Fibroblast of skin of right quadriceps (primary cell): ENCODE measurements around the gene ST3GAL3.
A peak's percentile ranks its signal among the peaks of the same experiment; 100 is the strongest.

ENCODE experiments used
- DNase-seq: peaks from one replicate; pipeline ENCODE4 v3.0.0-alpha.2; 2013

The ST3GAL3 gene

DNA sequence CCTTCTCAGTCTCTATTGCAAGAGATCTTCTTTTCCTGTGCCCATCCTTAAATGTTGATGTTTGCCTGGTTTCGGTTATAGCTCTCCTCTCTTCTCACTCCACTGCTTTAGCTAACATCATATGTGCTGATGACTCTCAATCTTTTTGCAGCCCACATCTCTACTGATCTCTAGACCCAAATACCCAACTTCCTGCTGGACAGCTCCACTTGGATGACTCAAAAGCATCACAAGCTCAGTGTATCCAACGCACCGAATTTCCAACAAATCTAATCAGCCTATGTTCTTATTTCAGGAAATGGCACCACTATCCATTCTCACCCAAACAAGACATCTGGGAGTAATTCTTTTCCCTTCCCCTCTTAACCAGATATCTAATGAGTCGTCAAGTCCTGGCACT lies 147.1 kb downstream of the ST3GAL3 start:
- DNase-seq: no peak

DNA sequence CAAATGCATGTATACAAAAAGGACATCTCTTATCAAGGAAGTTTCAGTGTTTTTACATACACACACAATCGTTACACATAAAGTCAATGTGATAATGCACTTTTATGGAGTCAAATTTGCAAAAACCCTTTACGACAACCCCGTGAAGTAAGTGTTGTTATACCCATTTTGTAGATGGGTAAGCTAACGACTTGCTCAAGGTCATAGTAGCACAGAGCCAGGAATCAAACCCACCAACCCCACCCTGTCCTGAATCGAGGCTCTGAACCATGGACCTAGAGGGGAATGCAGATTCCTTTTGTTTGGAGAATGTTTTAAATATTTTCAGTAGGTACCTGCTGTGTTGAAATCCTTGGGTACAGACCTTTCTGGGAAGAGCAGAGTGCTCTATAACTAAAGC lies 148.9 kb downstream of the ST3GAL3 start:
- DNase-seq: no peak

DNA sequence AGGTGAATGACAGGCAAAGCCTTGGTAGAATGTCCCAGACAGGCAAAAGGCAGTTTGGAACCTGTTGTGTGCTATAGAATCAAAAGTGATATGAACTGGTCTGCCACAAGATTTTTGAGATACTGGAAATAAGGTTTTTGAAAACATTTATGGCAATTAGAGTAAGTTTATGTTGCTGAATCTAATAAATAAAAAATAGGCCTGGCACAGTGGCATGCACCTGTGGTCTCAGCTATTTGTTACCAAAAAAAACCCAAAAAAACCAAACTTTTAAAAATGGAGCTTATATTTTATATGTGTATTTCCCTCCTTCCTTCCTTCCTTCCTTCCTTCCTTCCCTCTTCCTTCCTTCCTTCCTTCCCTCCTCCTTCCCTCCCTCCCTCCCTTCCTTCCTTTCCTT lies 149.8 kb downstream of the ST3GAL3 start:
- no peak for DNase-seq

DNA sequence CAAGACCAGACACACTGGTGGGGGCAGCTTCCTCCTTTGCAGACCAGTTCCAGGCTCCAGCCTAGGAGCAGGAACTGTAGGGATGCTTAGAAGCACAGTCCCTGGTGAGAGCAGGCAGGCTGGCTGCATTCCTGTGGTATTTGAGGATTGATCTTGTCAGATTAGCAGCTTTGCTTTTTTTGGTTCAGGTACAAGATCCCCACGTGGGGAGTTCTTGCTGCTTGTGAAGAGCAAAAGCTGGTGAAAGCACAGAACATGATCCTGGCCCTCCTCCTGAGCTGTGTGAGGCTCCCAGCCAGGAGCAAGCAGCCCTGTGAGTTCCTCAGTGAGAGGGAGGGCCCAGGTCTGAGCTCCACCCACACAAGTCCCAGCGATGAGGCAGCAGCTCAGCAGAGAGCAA lies 151.0 kb downstream of the ST3GAL3 start:
- DNase-seq: peak; percentile 99

DNA sequence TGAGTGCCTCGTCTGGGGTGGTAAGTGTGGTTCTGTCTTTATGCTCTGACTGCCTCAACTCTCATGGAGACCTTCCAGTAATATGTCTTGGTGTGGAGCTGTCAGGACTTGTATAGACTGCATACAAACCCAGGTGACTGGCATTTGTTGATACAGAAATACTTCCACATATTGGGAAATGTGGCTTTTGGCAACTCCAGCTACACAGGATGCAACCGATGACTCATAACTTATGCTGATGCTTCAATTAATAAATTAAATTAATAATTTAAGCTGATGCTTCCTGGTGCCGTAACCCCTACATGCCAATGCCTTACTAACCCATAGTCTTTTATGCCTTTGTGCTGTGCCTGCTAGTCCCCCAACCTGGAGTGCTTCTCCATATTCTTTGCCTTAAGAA lies 154.0 kb downstream of the ST3GAL3 start:
- DNase-seq: peak; percentile 67

DNA sequence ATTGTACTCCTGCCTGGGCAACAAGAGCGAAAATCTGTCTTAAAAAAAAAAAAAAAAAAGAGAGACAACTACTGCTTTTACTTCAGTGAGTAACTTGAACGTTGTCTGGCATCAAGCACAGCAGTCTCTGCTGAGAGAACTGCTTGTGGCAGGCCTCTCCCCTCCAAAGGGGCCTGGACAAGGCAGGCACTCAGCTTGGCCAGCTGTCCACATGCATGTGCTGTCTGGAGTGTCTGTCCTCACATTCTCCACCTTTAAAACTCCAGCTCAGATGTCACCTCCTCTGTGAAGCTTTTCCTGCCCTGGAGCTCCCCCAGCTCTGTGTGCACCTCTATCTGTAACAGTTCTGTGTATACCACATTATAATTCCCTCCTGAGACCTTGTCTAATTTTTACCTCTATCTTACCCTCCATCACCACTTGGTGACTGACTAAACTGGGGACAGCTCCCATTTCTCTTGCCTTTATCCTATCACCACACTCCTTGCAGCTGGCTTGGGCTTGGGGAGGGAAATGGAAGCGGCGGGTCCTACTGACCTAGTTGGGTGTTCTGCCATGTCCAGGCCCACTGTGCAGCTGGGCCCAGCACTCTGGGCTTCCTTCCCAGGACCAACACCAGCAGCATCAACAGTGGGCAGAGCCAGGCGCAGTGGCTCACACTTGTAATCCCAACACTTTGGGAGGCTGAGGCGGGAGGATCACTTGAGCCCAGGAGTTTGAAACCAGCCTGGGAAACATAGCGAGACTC lies 154.8 kb downstream of the ST3GAL3 start:
- DNase-seq: no peak

DNA sequence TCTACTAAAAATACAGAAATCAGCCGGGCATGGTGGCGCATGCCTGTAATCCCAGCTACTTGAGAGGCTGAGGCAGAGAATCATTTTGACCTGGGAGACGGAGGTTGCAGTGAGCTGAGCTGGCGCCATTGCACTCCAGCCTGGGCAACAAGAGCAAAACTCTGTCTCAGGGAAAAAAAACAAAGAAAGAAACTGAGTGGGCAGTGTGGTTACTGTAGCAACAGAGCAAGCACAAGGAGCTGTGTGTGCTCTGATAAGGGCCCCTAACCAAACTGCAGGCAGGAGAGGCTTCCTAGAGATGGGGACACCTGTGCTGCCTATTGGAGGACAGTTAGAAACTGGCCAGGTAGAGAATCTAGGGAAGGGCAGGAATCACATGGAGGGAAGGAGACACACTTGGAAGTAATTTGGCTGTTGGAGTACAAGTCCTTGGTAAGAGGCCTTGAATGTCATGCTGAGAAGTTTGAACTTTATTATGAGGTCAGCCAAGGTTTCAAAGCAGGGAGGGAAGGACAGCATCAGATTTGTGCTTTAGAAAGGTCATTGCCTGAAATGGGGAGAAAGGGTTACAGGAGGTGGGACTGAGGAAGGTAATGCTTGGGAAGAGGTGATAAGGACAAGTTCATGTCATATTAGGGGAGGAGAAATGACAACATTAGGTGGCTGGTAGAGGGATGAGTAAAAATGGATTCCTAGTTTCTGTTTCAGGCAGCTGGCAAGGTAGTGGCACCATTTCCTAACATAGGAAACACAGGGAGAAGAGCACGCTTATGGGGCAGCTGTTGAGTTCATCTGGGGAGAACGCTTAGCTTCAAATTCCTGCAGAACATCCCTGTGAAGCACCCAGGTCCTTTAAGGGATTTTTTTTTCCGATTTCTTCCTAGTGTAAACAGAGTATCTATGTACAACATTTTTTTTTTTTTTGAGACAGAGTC lies 157.0 kb downstream of the ST3GAL3 start:
- no peak for DNase-seq

DNA sequence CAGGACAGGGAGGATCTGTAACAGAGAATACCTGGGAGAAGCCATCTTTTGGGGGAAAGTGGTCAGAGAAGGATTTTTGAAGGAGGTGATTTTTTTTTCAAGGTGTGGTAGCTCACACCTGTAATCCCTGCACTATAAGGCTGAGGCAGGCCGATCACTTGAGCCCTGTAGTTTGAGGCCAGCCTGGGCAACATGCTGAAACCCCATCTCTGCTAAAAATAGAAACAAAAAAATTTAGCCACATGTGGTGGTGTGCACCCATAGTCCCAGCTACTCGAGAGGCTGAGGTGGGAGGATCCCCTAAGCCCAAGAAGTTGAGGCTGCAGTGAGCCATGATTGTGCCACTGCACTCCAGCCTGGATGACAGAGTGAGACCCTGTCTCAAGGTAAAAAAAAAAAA lies 158.9 kb downstream of the ST3GAL3 start:
- DNase-seq: no peak

DNA sequence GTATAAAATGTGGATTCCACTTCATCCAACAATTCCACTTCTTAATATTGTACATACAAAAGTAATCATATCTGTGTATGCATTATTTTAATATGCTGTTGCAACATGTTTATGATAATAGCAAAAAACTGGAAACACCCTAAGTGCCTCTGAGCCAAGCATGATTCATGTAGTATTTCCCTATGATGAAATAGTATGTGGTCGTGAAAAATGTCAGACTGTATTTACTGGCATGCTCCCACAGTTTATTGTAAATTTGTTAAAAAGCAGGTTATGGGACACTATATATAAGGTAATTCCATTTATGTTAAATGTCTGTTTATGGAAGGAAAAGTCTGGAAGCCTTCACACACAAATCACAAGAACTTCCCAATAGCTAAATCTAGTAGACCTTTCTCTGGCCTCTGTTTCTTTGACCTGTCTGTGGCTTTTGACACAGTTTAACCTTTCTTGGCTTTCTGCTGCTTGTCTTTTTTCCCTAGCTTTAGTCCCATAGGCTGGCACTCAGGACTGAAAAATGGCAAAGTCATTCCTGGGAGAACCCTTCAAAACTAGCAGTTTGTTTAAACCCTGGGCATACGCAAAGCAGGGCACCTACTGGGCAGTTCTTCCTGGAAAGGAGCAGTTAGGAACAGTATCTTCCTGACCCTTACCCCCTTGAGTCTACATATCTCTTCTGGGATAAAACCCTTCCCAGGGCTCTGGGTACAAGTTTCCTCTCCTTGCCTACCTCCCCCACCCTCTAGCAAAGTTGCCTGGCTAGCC lies 160.8 kb downstream of the ST3GAL3 start:
- DNase-seq: peak; percentile 51

DNA sequence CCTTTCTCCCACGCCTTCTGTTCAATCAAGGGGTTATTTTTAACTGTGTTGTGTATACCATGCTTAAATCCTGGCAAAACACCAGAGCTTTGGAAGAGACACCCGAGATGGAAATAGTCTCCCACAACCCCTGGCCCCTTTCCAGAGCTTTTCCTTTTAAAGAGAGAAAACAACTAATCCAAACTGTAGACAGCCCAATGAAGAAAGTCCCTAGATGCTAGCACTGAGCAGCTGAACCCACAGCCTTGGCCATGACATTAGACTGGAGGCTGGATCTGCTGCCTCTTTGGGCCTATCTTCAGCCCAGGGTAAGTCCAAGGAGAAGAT lies 161.4 kb downstream of the ST3GAL3 start:
- peak; percentile 90 for DNase-seq

DNA sequence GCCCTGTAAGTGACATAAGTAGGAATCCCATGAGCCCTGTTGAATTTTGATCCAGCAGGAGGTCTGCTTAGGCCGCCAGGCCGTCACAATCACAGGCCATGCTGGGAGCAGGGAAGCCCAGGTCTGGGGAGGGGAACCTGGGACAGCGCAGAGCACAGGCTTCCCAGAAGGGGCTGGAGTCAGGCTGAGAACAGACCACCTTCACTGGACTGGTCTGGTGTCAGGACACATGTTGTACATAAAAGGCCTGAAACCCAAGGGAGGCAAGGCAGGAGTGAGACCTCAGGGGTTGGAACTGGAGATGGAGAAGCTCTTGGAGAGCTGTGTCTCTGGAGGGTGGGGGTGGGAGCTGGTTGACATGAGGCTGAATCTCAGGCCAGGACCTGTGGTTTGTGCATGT lies 163.0 kb downstream of the ST3GAL3 start:
- no peak for DNase-seq

DNA sequence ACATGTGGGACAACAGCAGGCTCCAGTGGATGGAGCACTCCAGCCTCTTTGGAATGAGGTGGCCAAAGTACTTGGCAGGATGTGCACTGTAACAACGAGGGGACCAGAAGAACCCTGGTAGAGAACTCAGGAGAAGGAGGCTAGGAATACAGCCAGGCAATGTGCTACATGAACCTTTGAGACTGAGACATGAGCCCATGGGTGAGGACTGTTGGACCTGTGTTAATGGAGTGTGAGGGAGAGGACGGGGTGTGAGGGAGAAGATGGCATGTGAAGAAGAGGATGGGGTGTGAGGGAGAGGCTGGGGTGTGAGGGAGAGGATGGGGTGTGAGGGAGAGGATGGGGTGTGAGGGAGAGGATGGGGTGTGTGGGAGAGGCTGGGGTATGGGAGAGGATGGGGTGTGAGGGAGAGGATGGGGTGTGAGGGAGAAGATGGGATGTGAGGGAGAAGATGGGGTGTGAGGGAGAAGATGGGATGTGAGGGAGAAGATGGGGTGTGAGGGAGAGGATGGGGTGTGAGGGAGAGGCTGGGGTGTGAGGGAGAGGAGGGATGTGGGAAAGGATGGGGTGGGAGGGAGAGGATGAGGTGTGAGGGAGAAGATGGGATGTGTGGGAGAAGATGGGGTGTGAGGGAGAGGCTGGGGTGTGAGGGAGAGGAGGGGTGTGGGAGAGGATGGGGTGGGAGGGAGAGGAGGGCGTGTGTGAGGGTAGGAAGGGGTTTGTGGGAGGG lies 164.0 kb downstream of the ST3GAL3 start:
- DNase-seq: no peak

DNA sequence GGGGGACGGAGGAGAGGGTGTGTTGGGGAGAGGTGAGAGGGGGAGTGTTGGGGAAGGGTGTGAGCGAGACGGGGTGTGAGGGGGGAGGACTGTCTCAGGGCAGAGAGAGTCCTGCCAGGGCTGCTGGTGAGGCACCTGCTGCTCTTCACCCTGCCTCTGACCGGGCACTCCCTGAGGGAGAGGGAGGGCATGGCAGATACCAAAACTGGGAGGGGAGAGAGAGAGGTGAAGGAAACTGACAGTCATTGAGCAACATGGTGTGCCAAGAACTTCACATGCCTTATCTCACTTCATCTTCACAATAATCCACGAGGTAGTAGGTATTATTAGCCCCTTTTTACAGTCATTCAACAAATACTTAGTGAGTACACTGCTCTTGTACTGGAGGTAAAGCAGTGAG lies 164.9 kb downstream of the ST3GAL3 start:
- DNase-seq: no peak

DNA sequence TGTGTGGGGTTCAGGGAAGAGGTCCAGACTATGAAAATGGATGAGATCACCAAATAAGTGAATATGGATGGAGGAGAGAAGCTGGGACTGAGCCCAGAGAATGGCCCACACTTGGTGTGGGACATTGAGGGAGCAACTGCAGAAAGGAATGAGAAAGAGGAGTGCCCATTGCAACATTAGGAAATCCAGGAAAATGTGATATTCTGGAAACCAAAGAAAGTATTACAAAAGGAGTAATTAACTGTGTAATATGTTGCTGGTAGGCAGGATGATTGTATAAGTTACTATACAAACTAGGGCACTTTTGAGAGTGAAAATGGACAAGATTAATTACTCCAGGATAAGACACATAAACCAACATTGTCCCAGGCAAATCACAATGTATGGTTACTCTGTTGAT lies 166.5 kb downstream of the ST3GAL3 start:
- no peak for DNase-seq

DNA sequence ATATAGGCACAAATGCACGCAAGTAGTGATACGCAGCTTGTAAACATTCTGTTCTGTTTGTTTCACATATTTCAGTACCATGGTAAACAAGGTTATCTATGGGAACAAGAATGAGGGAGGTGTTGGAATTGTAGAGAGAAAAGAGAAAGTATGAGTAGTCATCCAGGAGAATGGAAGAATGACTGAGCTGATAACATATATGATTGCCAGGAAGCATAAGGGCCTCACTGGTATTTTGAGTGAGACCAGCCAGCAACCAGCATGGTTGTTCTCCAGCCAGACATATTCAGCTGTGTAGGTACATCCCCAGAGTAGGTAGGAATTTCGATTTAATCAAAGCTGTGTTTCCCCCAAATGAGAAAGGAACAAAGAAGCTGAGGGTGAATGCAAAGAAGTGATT lies 167.4 kb downstream of the ST3GAL3 start:
- DNase-seq: no peak

DNA sequence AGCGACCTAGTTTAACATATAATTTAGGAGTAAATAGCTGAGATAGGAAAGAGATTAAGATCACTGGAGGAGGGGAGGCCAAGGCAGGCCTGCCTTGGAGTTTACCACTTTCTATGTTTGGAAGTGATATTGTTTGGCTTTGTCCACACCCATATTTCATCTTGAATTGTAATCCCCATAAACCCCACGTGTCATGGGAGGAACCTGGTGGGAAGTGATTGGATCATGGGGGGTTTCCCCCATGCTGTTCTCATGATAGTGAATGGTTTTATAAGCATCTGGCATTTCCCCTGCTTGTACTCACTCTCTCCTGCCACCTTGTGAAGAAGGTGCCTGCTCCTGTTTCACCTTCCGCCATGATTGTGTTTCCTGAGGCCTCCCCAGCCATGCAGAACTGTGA lies 168.0 kb downstream of the ST3GAL3 start:
- no peak for DNase-seq

DNA sequence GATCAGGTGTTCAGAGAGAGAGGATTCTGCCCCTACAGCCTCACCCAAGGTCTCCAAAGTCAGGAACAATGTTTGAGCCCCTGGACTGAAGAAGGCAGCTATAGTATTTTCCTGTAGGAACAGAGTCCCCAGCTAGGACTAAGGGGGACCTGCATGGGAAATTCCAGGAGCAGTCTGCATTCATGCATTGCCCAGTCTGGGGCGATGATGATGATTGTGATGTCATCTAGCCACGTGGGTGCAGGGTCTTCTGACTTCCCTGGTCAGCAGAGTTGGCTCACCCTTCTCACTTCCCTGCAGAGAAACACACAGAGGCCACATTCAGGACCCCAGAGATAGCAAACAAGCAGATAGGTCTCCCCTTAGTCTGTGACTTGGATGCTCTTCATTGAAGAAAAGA lies 169.8 kb downstream of the ST3GAL3 start:
- DNase-seq: no peak

DNA sequence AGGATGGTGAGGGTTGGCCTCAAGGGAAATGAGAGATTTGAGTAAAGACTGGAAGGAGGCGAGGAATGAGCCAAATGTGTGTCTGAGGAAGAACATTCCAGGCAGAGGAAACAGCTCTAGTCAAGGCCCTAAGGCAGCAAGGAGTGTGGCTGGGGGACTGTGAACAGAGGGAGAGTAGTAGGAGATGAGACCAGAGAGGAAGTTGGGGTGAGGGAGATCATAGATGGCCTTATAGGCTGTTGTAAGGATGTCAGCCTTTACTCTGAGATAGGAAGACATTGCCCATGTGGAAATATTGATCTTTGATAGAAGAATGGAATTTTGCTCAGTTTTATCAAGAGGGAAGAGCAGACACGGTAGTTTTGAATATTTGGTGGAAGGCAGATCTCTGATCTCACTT lies 171.1 kb downstream of the ST3GAL3 start:
- DNase-seq: no peak

DNA sequence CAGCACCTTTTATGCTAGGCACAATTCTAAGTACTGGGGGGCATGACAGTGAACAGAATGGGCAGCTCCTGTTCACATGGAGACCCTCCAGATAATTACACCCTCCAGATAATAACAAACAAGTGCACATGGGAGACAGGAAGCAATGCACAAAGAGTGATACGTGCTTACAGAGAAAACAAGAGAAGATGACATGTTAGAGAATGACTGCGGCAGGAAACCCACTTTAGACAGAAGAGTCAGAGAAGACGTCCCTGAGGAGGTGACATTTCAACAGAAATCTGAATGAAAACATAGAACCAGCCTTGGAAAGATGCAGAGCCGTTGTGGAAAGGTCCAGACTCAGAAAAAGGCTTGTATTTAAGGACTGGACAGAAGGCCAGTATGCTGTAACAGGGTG lies 171.5 kb downstream of the ST3GAL3 start:
- DNase-seq: no peak

DNA sequence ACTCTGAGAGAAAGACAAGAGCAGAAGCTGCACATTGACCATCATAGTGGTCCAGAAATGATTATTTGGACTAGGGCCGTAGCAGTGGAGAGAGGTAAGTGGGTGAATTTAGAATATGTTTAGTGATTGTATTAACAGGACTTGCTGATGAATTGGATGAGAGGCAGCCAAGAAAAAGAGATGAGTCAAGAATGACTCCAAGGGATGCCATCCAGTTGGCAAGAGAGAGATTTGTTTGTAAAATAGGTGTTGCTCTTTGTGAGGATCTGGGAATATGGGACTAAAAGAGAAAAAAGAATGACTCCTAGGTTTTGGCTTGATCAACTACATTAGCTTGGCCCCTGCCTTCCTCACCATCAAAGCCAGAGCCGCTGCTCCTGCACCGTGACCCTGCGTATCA lies 172.1 kb downstream of the ST3GAL3 start:
- DNase-seq: peak; percentile 55

DNA sequence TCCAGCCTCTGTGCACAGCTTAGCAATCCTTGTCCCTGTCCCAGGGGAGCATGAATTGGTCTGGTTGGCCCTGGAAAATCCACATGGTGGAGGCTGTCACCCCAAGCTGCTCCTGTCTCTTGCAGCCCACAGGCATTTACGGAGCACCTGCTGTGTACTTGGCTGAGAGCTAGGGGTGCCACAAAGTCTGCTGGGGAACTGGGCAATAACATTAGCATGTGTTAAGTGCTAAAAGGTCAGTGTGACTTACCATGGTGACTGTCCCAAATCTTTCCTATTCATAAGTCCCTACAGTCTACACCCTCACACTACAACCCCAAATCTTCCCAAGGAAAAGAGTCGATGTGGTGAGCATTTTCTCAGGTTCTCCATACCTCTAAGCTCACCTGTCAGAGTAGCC lies 172.7 kb downstream of the ST3GAL3 start:
- DNase-seq: no peak

DNA sequence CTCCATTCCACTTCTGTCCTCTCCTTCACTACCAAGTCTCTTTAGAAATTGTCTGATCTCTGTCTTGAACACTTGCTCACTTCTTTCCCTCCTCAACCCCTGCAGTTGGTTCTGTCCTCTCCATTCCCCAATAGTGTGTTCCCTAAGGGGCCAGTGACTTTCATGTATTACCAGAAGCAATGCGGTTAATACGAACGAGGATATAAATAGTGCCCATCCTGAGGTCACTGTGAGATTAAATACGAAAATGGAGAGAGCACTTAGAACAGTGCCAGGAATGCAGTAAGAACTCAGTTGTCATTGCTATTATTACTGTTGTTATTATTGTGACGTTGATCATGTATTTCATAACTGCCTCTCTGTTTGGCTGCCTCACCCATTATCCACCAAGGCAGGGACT lies 173.3 kb downstream of the ST3GAL3 start:
- no peak for DNase-seq

DNA sequence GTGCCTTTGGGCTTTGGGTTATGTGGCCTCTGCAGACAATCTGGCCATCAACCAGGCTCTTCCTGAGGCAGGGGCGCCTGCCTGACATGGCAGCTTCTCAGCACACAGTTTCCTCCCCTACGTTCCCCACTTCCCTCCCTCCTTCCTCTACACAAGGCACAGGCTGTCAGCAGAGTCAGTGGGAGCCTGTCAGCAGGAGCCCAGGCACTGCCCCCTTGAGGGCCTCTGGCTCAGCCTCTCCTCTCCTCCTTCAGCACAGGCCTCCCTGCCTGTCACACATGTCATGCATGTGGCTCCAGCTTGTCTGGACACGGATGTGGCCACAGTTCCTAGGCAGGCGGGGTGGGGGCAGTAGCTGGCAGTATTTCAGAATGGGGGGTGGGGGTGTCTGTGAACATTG lies 174.1 kb downstream of the ST3GAL3 start:
- DNase-seq: peak; percentile 32
